OCI-LY1 (cell line): ENCODE measurements around the gene C18orf63.

Experiments used
- H2AFZ ChIP-seq: fragments of 200-600 bp; sonication (generic), shearing (Covaris generic); 2 replicates; pipeline ENCODE4 v1.6.0; 2014; ENCODE audit warnings: antibody characterized with exemption, mild to moderate bottlenecking, low read length
- H3F3A ChIP-seq: fragments of 200-600 bp; sonication (generic), shearing (Covaris generic); 2 replicates; pipeline ENCODE4 v1.6.0; 2014; ENCODE audit warnings: mild to moderate bottlenecking, antibody characterized with exemption, low read length, moderate library complexity; ENCODE audit not compliant: insufficient read depth
- H3K27ac ChIP-seq: fragments of 200-600 bp; sonication (generic); 2 replicates; pipeline ENCODE4 v1.5.1; 2014; ENCODE audit warnings: low read length, mixed run types, mild to moderate bottlenecking, low read depth; ENCODE audit not compliant: poor library complexity, severe bottlenecking
- H3K27me3 ChIP-seq: fragments of 200-600 bp; sonication (generic); 2 replicates; pipeline ENCODE4 v1.6.0; 2014; ENCODE audit warnings: antibody characterized with exemption, mild to moderate bottlenecking, low read length, moderate library complexity; ENCODE audit not compliant: insufficient read depth
- H3K36me3 ChIP-seq: fragments of 200-600 bp; sonication (generic); 2 replicates; pipeline ENCODE4 v1.6.1; 2014; ENCODE audit warnings: mild to moderate bottlenecking, antibody characterized with exemption, low read length, moderate library complexity, mixed read lengths; ENCODE audit not compliant: insufficient read depth
- H3K4me1 ChIP-seq: fragments of 200-600 bp; sonication (generic); 2 replicates; pipeline ENCODE4 v1.5.1; 2014; ENCODE audit warnings: mild to moderate bottlenecking, low read length, moderate library complexity; ENCODE audit not compliant: insufficient read depth, severe bottlenecking
- H3K4me2 ChIP-seq: fragments of 200-600 bp; sonication (generic), shearing (Covaris generic); 2 replicates; pipeline ENCODE4 v1.6.1; 2014; ENCODE audit warnings: low read length
- H3K4me3 ChIP-seq: fragments of 200-600 bp; sonication (generic); 2 replicates; pipeline ENCODE4 v1.5.1; 2014; ENCODE audit warnings: low read length, low read depth, mild to moderate bottlenecking, mixed read lengths; ENCODE audit not compliant: poor library complexity, severe bottlenecking
- H3K79me2 ChIP-seq: fragments of 200-600 bp; shearing (Covaris generic); 2 replicates; pipeline ENCODE4 v1.6.1; 2016; ENCODE audit warnings: mixed run types, low read length, mixed read lengths; ENCODE audit not compliant: insufficient read depth
- H3K9ac ChIP-seq: fragments of 200-600 bp; sonication (generic), shearing (Covaris generic); 2 replicates; pipeline ENCODE4 v1.6.1; 2014; ENCODE audit warnings: mild to moderate bottlenecking, low read length, mixed read lengths
- H3K9me2 ChIP-seq: fragments of 200-600 bp; sonication (generic), shearing (Covaris generic); 2 replicates; pipeline ENCODE4 v1.6.1; 2014; ENCODE audit warnings: low read depth, mild to moderate bottlenecking, low read length, mixed read lengths
- H3K9me3 ChIP-seq: fragments of 200-600 bp; shearing (Covaris generic); 2 replicates; pipeline ENCODE4 v1.6.1; 2014; ENCODE audit warnings: low read length, mixed read lengths
- H4K20me1 ChIP-seq: fragments of 200-600 bp; sonication (generic), shearing (Covaris generic); 2 replicates; pipeline ENCODE4 v1.6.0; 2016; ENCODE audit warnings: mild to moderate bottlenecking, low read length; ENCODE audit not compliant: insufficient read depth
- EZH2 ChIP-seq: fragments of 200-600 bp; sonication (generic), shearing (Covaris generic); IDR thresholded peaks from 2 replicates; pipeline ENCODE4 v1.8.0; 2017; ENCODE audit warnings: borderline replicate concordance, mixed run types, mild to moderate bottlenecking, antibody characterized with exemption, low read length, moderate library complexity, mixed read lengths
- TF ChIP-seq, protein P1 (sequence below): fragments of 200-600 bp; sonication (generic), shearing (Covaris generic); IDR thresholded peaks from 2 replicates; pipeline ENCODE4 v1.5.1; 2017; ENCODE audit warnings: mild to moderate bottlenecking, antibody characterized with exemption, low read length, moderate library complexity, mixed read lengths

C18orf63 gene

DNA sequence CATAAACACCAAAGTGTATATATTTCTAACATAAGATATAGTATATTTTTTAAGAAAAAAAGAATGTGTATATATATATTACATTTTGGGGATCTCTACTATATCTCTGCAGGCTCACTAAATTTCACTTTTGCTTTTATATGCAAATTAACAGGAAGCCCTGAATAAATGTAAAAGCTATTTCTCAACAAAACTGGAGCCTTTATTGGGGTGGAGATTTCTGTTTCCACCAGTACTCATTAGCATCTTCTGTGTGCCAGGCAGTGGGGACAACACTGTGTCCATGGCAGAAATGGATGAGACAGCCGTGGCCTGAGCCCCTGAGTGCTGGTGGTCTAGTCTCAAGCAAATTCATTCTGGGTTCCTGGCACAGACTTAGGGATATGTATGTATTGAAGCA is 41.3 kb downstream of the C18orf63 start:
- H3K9me2 ChIP-seq: no peaks in the 10 kb centered on the region
- H3K4me1 ChIP-seq: no peaks in the 10 kb centered on the region
- H3K4me2 ChIP-seq: no peak overlapping the region
- no peak overlapping the region for H3K27ac ChIP-seq
- no peak overlapping the region for H3K9ac ChIP-seq
- H3K36me3 ChIP-seq: no peaks in the 10 kb centered on the region
- no peaks in the 10 kb centered on the region for H3K79me2 ChIP-seq
- H4K20me1 ChIP-seq: no peaks in the 10 kb centered on the region
- no peaks in the 10 kb centered on the region for H3F3A ChIP-seq
- H2AFZ ChIP-seq: no peak overlapping the region
- no peaks in the 10 kb centered on the region for H3K9me3 ChIP-seq
- TF ChIP-seq, protein P1, sequence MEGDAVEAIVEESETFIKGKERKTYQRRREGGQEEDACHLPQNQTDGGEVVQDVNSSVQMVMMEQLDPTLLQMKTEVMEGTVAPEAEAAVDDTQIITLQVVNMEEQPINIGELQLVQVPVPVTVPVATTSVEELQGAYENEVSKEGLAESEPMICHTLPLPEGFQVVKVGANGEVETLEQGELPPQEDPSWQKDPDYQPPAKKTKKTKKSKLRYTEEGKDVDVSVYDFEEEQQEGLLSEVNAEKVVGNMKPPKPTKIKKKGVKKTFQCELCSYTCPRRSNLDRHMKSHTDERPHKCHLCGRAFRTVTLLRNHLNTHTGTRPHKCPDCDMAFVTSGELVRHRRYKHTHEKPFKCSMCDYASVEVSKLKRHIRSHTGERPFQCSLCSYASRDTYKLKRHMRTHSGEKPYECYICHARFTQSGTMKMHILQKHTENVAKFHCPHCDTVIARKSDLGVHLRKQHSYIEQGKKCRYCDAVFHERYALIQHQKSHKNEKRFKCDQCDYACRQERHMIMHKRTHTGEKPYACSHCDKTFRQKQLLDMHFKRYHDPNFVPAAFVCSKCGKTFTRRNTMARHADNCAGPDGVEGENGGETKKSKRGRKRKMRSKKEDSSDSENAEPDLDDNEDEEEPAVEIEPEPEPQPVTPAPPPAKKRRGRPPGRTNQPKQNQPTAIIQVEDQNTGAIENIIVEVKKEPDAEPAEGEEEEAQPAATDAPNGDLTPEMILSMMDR: no peak
- TF ChIP-seq EZH2: no peak
- no peak overlapping the region for H3K4me3 ChIP-seq
- H3K27me3 ChIP-seq: no peaks in the 10 kb centered on the region

DNA sequence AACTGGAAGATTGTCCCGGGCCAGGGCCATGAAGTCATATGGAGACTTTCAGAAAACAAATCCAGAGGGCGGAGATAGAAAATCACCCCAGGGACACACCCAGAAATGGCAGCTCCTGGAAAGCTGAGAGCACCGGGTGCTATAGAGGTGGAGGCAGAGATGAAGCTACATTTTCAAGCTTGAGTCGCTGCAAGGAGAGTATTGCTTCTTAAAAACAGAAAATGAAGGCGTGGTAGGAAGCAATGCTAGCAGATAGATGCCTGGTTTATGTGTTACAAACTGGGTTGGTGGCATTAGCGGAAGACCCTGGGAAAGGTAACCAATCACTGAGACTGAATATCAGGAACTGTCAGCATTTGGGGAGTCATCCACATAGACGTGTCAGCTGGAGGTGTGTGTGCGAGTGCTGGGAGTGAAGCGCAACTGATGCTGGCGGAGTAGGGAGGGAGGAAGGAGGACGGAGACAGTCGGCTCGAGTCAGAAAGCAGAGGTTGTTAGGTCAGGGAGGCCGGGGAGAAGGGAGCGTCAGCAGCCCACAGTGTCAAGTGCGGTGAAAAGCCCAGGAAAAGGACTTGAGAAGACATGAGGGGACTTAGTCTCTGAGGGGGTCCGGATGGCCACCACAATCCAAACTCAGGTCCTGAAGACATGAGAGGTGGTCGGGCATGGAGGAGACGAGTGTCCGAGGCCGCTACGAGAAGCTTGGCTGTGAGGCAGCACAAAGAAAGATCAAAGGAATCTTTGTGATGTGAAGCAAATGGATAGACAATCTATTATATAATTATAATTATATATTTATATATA is 45.4 kb downstream of the C18orf63 start:
- Histone ChIP-seq H3K36me3 (no peaks in the 10 kb centered on the region), H4K20me1 (no peaks in the 10 kb centered on the region), H3K9ac (no peak overlapping the region), H3K9me2 (no peaks in the 10 kb centered on the region), H3K4me3 (no peak overlapping the region), H2AFZ (no peak overlapping the region), H3K27me3 (no peaks in the 10 kb centered on the region), H3K79me2 (no peaks in the 10 kb centered on the region), H3K4me2 (no peak overlapping the region), H3K27ac (no peak overlapping the region), H3K4me1 (no peaks in the 10 kb centered on the region), H3F3A (no peaks in the 10 kb centered on the region), H3K9me3 (no peaks in the 10 kb centered on the region)
- TF ChIP-seq EZH2: no peak
- TF ChIP-seq, protein P1: no peak

DNA sequence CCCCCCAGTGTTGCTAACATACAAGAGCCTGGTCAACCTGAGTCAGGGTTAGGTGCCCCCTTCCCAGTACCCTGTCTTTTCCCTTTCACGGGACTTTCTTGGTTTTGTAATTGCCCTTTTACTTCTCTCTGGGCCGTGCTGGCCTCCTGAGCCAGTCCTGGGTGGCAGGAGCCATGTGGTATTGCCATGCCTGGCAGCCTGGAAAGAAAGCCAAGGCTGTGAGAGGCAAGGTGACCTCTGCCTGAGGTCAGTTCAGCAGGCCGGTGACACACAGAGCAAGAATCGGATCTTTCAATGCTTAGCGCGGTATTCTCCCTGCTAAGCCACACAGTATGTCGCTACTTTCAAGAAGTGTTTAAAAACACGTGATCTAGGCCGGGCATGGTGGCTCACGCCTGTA is 52.3 kb downstream of the C18orf63 start:
- Histone ChIP-seq H3K4me3 (no peak overlapping the region), H3K9me2 (no peaks in the 10 kb centered on the region), H3K4me2 (no peak overlapping the region), H3K4me1 (no peaks in the 10 kb centered on the region), H3K27ac (no peak overlapping the region), H2AFZ (no peak overlapping the region), H3K36me3 (no peaks in the 10 kb centered on the region), H3K79me2 (no peaks in the 10 kb centered on the region), H3F3A (no peaks in the 10 kb centered on the region), H4K20me1 (no peaks in the 10 kb centered on the region), H3K9ac (no peak overlapping the region), H3K27me3 (no peaks in the 10 kb centered on the region), H3K9me3 (no peaks in the 10 kb centered on the region)
- TF ChIP-seq, protein P1: no peak
- no peak for TF ChIP-seq EZH2
